Smooth muscle cell (in vitro differentiated cells): Measurements from ENCODE around the gene HES6. TPM values are rescaled to one million over a fixed set of nuclear protein-coding genes. Genes with fewer than 3 reads are reported as not detected.

ENCODE experiments used
- DNase-seq: peaks from one replicate; lab custom pipeline; 2025; ENCODE audit not compliant: unreplicated experiment; lab: John Stamatoyannopoulos, UW
- H2AFZ ChIP-seq: fragments of 200-600 bp; sonication (generic); 2 replicates; pipeline ENCODE4 v1.6.0; 2016; ENCODE audit warnings: antibody characterized with exemption, low read depth, mild to moderate bottlenecking
- H3F3A ChIP-seq: fragments of 200-600 bp; sonication (generic); 2 replicates; pipeline ENCODE4 v1.6.0; 2017; ENCODE audit warnings: antibody characterized with exemption, low read depth
- H3K27ac ChIP-seq: fragments of 200-600 bp; sonication (generic); 2 replicates; pipeline ENCODE4 v1.5.1; 2016; ENCODE audit warnings: low read depth, mild to moderate bottlenecking
- H3K27me3 ChIP-seq: fragments of 200-600 bp; sonication (generic); 2 replicates; pipeline ENCODE4 v1.6.1; 2016; ENCODE audit warnings: low read depth, mild to moderate bottlenecking
- H3K36me3 ChIP-seq: fragments of 200-600 bp; sonication (generic); 2 replicates; pipeline ENCODE4 v1.5.1; 2016; ENCODE audit warnings: low read depth
- H3K4me1 ChIP-seq: fragments of 200-600 bp; sonication (generic); 2 replicates; pipeline ENCODE4 v1.5.1; 2016; ENCODE audit warnings: low read depth
- H3K4me2 ChIP-seq: fragments of 200-600 bp; sonication (generic); 2 replicates; pipeline ENCODE4 v1.6.0; 2016; ENCODE audit warnings: mild to moderate bottlenecking
- H3K4me3 ChIP-seq: fragments of 200-600 bp; sonication (generic); 2 replicates; pipeline ENCODE4 v1.5.1; 2016; ENCODE audit warnings: mild to moderate bottlenecking
- H3K79me2 ChIP-seq: fragments of 200-600 bp; sonication (generic); 2 replicates; pipeline ENCODE4 v1.6.0; 2016; ENCODE audit warnings: low read depth, mild to moderate bottlenecking
- H3K9ac ChIP-seq: fragments of 200-600 bp; sonication (generic); 2 replicates; pipeline ENCODE4 v1.6.0; 2016; ENCODE audit warnings: low read depth
- H3K9me3 ChIP-seq: fragments of 200-600 bp; sonication (generic); replicated peaks from 2 replicates; pipeline ENCODE4 v1.5.1; 2016; ENCODE audit warnings: low read depth
- H4K20me1 ChIP-seq: fragments of 200-600 bp; sonication (generic); 2 replicates; pipeline ENCODE4 v1.6.0; 2016; ENCODE audit warnings: low read depth
- WGBS: methylation state at CpG from one replicate; pipeline ENCODE4 v1.1.7; 2016; ENCODE audit warnings: low lambda C conversion rate; 5-methylcytosine and 5-hydroxymethylcytosine counted together
- polyA plus RNA-seq: library from polyadenylated mRNA; unstranded; fragments of >200 nt; fragmentation: Nextera tagmentation; extraction: Ambion mirVana; gene quantifications from 2 replicates; pipeline ENCODE4 v1.2.1, GENCODE V29; 2016
- total RNA-seq: library from RNA; depleted of rRNA; stranded (reverse); fragments of >200 nt; gene quantifications from 2 replicates; pipeline ENCODE4 v1.2.3, GENCODE V29; 2014
- TF ChIP-seq, protein P1 (sequence below): fragments of 200-600 bp; sonication (generic); IDR thresholded peaks from 2 replicates; pipeline ENCODE4 v1.5.1; 2017; ENCODE audit warnings: borderline replicate concordance, mild to moderate bottlenecking, antibody characterized with exemption; ENCODE audit not compliant: insufficient read depth, poor library complexity, severe bottlenecking

HES6 gene
- total and polyA plus RNA-seq, 2 experiments from 2014 or later: 0.81 to 2.7 TPM

DNA sequence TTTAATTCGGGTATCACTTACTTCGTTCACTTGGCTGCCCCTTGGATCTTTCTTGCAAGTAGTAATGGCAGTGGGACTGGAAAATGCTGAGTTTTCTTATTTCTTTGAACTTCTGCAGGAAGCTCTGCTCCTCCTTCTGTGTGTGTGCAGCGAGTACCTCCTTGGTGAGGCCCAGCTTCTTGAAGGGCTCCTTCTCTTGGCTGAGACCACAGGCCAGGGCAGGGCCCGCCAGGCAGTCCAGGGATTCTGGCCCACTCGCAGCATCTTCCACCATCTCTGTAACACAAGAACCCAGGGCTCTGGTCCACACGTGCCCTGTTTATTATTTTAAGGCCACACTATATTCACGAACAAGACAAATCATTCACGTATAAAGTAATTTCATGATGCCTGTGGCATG, 15.8 kb upstream of the HES6 start:
- Histone ChIP-seq H3K36me3 (no peaks in the 10 kb centered on the region), H3K9me3 (no peaks in the 10 kb centered on the region), H3K4me2 (no peak overlapping the region), H3K9ac (no peak overlapping the region), H3K27ac (no peak overlapping the region), H3K27me3 (no peaks in the 10 kb centered on the region), H3K4me3 (no peak overlapping the region), H3K79me2 (no peaks in the 10 kb centered on the region), H3F3A (no peaks in the 10 kb centered on the region), H2AFZ (no peak overlapping the region), H4K20me1 (no peaks in the 10 kb centered on the region), H3K4me1 (no peaks in the 10 kb centered on the region)
- TF ChIP-seq, protein P1, sequence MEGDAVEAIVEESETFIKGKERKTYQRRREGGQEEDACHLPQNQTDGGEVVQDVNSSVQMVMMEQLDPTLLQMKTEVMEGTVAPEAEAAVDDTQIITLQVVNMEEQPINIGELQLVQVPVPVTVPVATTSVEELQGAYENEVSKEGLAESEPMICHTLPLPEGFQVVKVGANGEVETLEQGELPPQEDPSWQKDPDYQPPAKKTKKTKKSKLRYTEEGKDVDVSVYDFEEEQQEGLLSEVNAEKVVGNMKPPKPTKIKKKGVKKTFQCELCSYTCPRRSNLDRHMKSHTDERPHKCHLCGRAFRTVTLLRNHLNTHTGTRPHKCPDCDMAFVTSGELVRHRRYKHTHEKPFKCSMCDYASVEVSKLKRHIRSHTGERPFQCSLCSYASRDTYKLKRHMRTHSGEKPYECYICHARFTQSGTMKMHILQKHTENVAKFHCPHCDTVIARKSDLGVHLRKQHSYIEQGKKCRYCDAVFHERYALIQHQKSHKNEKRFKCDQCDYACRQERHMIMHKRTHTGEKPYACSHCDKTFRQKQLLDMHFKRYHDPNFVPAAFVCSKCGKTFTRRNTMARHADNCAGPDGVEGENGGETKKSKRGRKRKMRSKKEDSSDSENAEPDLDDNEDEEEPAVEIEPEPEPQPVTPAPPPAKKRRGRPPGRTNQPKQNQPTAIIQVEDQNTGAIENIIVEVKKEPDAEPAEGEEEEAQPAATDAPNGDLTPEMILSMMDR: no peak
- 93% methylated on average over 8 of the region's 8 CpGs for WGBS
- no peak for DNase-seq

DNA sequence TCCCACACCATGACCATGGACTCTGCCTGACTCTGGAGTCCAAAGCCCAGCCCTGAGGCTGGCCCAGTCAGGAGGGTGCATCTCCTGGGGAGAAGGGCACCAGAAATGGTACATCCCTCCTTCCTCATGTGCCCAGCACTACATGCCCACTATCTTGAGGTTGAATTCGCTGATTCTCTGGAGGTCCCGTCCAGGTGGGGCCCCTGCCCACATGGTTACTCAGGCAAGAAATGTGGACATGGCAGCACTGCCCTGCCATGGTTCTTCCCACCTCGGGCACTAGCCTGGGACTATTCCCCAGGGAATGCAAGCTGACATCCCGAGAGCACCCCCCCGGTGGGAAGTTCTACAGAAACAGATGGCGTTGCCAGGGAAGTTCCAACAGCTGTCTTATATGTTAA, 15.3 kb upstream of the HES6 start:
- TF ChIP-seq, protein P1: no peak
- Histone ChIP-seq H3F3A (no peaks in the 10 kb centered on the region), H3K9me3 (no peaks in the 10 kb centered on the region), H2AFZ (no peak overlapping the region), H3K9ac (no peak overlapping the region), H3K79me2 (no peaks in the 10 kb centered on the region), H3K4me2 (no peak overlapping the region), H3K27me3 (no peaks in the 10 kb centered on the region), H3K4me3 (no peak overlapping the region), H3K27ac (no peak overlapping the region), H3K4me1 (no peaks in the 10 kb centered on the region), H3K36me3 (no peaks in the 10 kb centered on the region), H4K20me1 (no peaks in the 10 kb centered on the region)
- no peak for DNase-seq
- 98% methylated on average over 6 of the region's 6 CpGs for WGBS

DNA sequence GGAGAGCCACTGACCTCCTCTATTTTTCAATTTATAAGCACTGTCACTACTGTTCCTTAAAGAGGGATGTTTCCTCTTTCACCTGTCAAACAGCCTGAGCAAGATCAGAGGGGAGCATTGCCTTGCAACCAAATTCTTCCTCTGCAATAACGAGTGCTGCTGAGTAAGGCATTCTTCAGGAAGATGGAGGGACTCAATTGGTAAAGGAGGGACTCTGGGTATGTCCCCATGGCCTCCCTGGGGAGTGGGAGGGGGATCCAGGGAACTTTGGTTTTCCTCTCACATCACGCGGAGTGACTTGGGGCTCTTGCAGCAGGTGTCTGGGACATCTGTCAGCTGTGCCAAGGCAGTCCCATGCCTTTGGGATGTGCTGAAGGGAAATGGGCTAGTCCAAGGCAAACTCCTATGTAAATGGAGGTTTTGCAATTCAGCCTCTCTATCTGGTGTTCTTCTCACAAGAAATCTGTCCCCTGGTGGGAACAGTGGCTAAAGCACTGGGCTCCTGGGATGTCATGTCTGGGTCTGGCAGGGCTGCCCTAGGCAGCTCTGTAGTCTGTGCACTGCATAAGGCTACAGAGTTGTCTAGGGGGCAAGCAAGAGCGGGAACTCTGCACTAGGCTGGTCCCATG, 14.4 kb upstream of the HES6 start:
- Histone ChIP-seq H4K20me1 (no peaks in the 10 kb centered on the region), H3K4me1 (no peaks in the 10 kb centered on the region), H3K79me2 (no peaks in the 10 kb centered on the region), H3K27me3 (no peaks in the 10 kb centered on the region), H3K4me3 (no peak overlapping the region), H2AFZ (no peak overlapping the region), H3K27ac (no peak overlapping the region), H3K4me2 (no peak overlapping the region), H3K9me3 (no peaks in the 10 kb centered on the region), H3K9ac (no peak overlapping the region), H3F3A (no peaks in the 10 kb centered on the region), H3K36me3 (no peaks in the 10 kb centered on the region)
- 95% methylated on average over 4 of the region's 4 CpGs for WGBS
- no peak for DNase-seq
- TF ChIP-seq, protein P1: no peak
